Thyroid gland (tissue), 4 donors: ENCODE data around the gene BLOC1S4.

ENCODE experiments used
- POLR2A ChIP-seq, 2 donors: fragments of 450-650 bp; IDR thresholded peaks; one replicate each; pipeline ENCODE4 v1.6.1; 2017; ENCODE audit warnings: antibody characterized with exemption in 2 of 2, mild to moderate bottlenecking in 2 of 2, moderate library complexity in 1 of 2
- TF ChIP-seq, protein P1 (sequence below), 6 experiments: fragments of 200-600 bp in 3 of 6; fragments of 450-650 bp in 3 of 6; sonication (generic) in 3 of 6; IDR thresholded peaks; one replicate each; pipeline ENCODE4 v1.5.1; 2016 to 2019; ENCODE audit warnings: antibody characterized with exemption in 6 of 6, mild to moderate bottlenecking in 2 of 6, inconsistent platforms in 1 of 6, moderate library complexity in 1 of 6

DNA sequence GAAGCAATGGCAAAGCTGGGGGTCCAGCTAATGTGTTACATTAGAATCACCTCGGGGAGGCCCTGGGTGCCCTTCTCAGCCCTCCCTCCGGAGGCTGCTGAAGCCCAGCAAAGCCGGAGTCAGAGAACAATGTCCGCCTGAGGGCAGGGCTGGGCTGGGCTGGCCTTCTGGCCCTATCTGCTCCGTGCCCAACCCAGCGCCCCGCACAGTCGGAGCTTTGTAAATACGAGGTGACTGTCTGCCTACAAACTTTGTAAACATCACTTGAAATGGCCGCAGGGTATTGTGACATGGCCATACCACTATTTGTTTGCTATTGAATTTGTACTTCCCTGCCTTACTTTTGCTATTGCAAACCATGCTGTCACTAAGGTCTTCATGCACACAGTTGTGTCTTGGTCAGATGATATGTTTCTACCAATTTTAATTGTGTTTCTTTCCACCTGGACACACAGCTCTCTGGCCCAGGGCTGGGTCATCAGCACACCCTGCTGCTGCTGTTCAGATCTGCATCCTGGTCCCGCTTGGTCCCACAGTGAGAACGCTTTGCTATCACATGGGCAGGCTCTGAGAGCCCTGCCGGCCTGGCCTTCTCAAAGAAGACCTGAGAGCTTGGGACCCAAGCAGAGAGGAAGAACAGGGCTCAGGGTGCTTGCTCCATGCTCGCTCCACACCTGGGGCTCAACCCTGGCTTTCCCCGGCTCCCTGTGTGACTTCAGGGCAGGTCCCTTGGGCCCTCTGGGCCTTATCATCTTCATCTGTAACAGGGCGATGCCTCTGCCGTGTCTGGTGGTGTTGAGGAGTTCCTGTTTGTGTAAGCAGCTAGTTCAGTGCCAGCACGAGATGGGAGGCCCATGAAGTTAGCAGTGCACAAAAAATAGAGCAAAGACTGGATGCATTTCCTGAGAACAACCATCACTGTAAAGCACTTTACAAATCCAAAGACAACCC, 20.0 kb upstream of the BLOC1S4 start:
- TF ChIP-seq, protein P1, sequence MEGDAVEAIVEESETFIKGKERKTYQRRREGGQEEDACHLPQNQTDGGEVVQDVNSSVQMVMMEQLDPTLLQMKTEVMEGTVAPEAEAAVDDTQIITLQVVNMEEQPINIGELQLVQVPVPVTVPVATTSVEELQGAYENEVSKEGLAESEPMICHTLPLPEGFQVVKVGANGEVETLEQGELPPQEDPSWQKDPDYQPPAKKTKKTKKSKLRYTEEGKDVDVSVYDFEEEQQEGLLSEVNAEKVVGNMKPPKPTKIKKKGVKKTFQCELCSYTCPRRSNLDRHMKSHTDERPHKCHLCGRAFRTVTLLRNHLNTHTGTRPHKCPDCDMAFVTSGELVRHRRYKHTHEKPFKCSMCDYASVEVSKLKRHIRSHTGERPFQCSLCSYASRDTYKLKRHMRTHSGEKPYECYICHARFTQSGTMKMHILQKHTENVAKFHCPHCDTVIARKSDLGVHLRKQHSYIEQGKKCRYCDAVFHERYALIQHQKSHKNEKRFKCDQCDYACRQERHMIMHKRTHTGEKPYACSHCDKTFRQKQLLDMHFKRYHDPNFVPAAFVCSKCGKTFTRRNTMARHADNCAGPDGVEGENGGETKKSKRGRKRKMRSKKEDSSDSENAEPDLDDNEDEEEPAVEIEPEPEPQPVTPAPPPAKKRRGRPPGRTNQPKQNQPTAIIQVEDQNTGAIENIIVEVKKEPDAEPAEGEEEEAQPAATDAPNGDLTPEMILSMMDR (IDR thresholded peaks at IDR 0.05): no peak
- no peak for TF ChIP-seq POLR2A (IDR thresholded peaks at IDR 0.05)
